ENCODE results near the gene ARHGAP31.

DNA sequence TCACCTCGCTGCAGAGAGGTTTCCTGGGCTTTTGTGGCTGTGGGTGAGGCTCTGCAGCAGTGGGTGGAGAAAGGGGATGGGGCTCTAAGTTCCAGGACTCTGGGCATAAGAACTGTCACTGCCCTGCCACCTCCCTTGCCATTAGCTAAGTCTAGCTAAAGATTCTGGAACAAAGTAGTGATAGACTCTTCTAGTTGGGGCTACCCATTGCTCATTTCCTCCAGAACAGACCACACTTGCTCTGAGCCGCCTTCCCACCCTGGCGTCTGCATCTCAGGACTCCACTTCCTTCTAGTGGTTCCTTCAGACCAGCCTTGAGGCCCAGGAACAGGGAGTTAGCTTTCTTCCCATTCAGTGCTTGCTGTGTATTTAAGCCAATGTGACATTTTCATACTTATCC lies 7.5 kb downstream of the ARHGAP31 start:
- TF ChIP-seq, protein P1, sequence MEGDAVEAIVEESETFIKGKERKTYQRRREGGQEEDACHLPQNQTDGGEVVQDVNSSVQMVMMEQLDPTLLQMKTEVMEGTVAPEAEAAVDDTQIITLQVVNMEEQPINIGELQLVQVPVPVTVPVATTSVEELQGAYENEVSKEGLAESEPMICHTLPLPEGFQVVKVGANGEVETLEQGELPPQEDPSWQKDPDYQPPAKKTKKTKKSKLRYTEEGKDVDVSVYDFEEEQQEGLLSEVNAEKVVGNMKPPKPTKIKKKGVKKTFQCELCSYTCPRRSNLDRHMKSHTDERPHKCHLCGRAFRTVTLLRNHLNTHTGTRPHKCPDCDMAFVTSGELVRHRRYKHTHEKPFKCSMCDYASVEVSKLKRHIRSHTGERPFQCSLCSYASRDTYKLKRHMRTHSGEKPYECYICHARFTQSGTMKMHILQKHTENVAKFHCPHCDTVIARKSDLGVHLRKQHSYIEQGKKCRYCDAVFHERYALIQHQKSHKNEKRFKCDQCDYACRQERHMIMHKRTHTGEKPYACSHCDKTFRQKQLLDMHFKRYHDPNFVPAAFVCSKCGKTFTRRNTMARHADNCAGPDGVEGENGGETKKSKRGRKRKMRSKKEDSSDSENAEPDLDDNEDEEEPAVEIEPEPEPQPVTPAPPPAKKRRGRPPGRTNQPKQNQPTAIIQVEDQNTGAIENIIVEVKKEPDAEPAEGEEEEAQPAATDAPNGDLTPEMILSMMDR (IDR thresholded peaks at IDR 0.05; ENCODE audit: low read depth, low read length): no peak
- TF ChIP-seq EZH2phosphoT487 (IDR thresholded peaks at IDR 0.05; ENCODE audit: low read depth): no peak
